Measurements from ENCODE around the gene SMIM13. TPM values are rescaled to one million over a fixed set of nuclear protein-coding genes. Genes with fewer than 3 reads are reported as not detected.

The SMIM13 gene
- total RNA-seq, 2 experiments from 2014 or later: 7.2 to 9.5 TPM

- no peak overlapping the region for H3K4me3 Mint-ChIP-seq
- H3K9me3 Mint-ChIP-seq: no peaks in the 10 kb centered on the region
- H3K27me3 Mint-ChIP-seq: no peaks in the 10 kb centered on the region
- intact Hi-C loops (cut with micrococcal nuclease): no loop called here
- H3K36me3 Mint-ChIP-seq: peaks cover 12% of the 10 kb centered on the region
- DNase-seq: no peak
- ChIA-PET POLR2A (no interaction called here), CTCF (interaction anchor here (1.0 kb wide), 1 partner anchor 15 kb away, joined by 3 read pairs; no protein-coding TSS in a partner anchor)
- peaks cover 18% of the 10 kb centered on the region for H3K4me1 Mint-ChIP-seq (ENCODE audit: low read depth)
- H3K27ac Mint-ChIP-seq: no peak overlapping the region
Measured at GRCh38 chr6:11128608-11129007, 35.0 kb downstream of the SMIM13 start.

- Mint-ChIP-seq H3K27me3 (no peaks in the 10 kb centered on the region), H3K4me3 (no peak overlapping the region), H3K9me3 (no peaks in the 10 kb centered on the region), H3K4me1 (ENCODE audit: low read depth) (peaks cover 10% of the 10 kb centered on the region), H3K27ac (no peak overlapping the region), H3K36me3 (peaks cover 17% of the 10 kb centered on the region)
- POLR2A ChIA-PET: no interaction called here
- CTCF ChIA-PET: interaction anchor here (1.2 kb wide), 1 partner anchor 366 kb away, joined by 4 read pairs; no protein-coding TSS in a partner anchor
- no peak for DNase-seq
- intact Hi-C loops (cut with micrococcal nuclease): no loop called here
Measured at GRCh38 chr6:11129908-11130565, 36.4 kb downstream of the SMIM13 start.

GRCh38 chr6:11130605-11131004 lies 37.0 kb downstream of the SMIM13 start:
- Mint-ChIP-seq H3K27me3 (no peaks in the 10 kb centered on the region), H3K9me3 (no peaks in the 10 kb centered on the region), H3K4me1 (ENCODE audit: low read depth) (peaks cover 10% of the 10 kb centered on the region), H3K4me3 (no peak overlapping the region), H3K27ac (no peak overlapping the region), H3K36me3 (peaks cover 18% of the 10 kb centered on the region)
- ChIA-PET POLR2A (no interaction called here), CTCF (no interaction called here)
- intact Hi-C loops (cut with micrococcal nuclease): no loop called here
- no peak for DNase-seq

GRCh38 chr6:11132194-11132888 lies 38.7 kb downstream of the SMIM13 start:
- Mint-ChIP-seq H3K27me3 (no peaks in the 10 kb centered on the region), H3K4me3 (no peak overlapping the region), H3K9me3 (no peaks in the 10 kb centered on the region), H3K4me1 (ENCODE audit: low read depth) (peaks cover 10% of the 10 kb centered on the region), H3K27ac (no peak overlapping the region), H3K36me3 (peaks cover 10% of the 10 kb centered on the region)
- intact Hi-C loops (cut with micrococcal nuclease): no loop called here
- CTCF ChIA-PET: no interaction called here
- no peak for DNase-seq
- POLR2A ChIA-PET: no interaction called here

- DNase-seq: no peak
- POLR2A ChIA-PET: no interaction called here
- Mint-ChIP-seq H3K27me3 (no peaks in the 10 kb centered on the region), H3K4me3 (no peak overlapping the region), H3K4me1 (ENCODE audit: low read depth) (peaks cover 10% of the 10 kb centered on the region), H3K27ac (no peak overlapping the region), H3K9me3 (no peaks in the 10 kb centered on the region), H3K36me3 (peaks cover 8% of the 10 kb centered on the region)
- intact Hi-C loops (cut with micrococcal nuclease): no loop called here
- CTCF ChIA-PET: no interaction called here
Measured at GRCh38 chr6:11133281-11133680, 39.6 kb downstream of the SMIM13 start.

GRCh38 chr6:11136809-11137208 lies 43.2 kb downstream of the SMIM13 start:
- Mint-ChIP-seq H3K36me3 (peaks cover 8% of the 10 kb centered on the region), H3K4me3 (no peak overlapping the region), H3K27me3 (no peaks in the 10 kb centered on the region), H3K9me3 (no peaks in the 10 kb centered on the region), H3K27ac (no peak overlapping the region), H3K4me1 (ENCODE audit: low read depth) (peaks cover 14% of the 10 kb centered on the region)
- no peak for DNase-seq
- CTCF ChIA-PET: interaction anchor here (3.4 kb wide), 1 partner anchor 359 kb away, joined by 17 read pairs; no protein-coding TSS in a partner anchor
- POLR2A ChIA-PET: no interaction called here
- intact Hi-C loops (cut with micrococcal nuclease): no loop called here

GRCh38 chr6:11139051-11139960 lies 45.7 kb downstream of the SMIM13 start:
- Mint-ChIP-seq H3K36me3 (peaks cover 8% of the 10 kb centered on the region), H3K27ac (no peak overlapping the region), H3K4me3 (no peak overlapping the region), H3K27me3 (no peaks in the 10 kb centered on the region), H3K4me1 (ENCODE audit: low read depth) (peaks cover 14% of the 10 kb centered on the region), H3K9me3 (no peaks in the 10 kb centered on the region)
- POLR2A ChIA-PET: no interaction called here
- DNase-seq: no peak
- CTCF ChIA-PET: interaction anchor here (1.0 kb wide), 1 partner anchor 357 kb away, joined by 3 read pairs; no protein-coding TSS in a partner anchor
- intact Hi-C loops (cut with micrococcal nuclease): no loop called here

- intact Hi-C loops (cut with micrococcal nuclease): loop anchor here (5.0 kb wide), 1 partner anchor 188 kb away; no protein-coding TSS in a partner anchor
- Mint-ChIP-seq H3K4me1 (ENCODE audit: low read depth) (peaks cover 16% of the 10 kb centered on the region), H3K9me3 (no peaks in the 10 kb centered on the region), H3K27ac (no peak overlapping the region), H3K36me3 (peaks cover 4% of the 10 kb centered on the region), H3K4me3 (no peak overlapping the region), H3K27me3 (no peaks in the 10 kb centered on the region)
- DNase-seq: no peak
- CTCF ChIA-PET: no interaction called here
- POLR2A ChIA-PET: no interaction called here
Measured at GRCh38 chr6:11140056-11140455, 46.4 kb downstream of the SMIM13 start.

GRCh38 chr6:11141295-11141694 lies 47.7 kb downstream of the SMIM13 start:
- no peaks in the 10 kb centered on the region for H3K36me3 Mint-ChIP-seq
- H3K9me3 Mint-ChIP-seq: no peaks in the 10 kb centered on the region
- peaks cover 16% of the 10 kb centered on the region for H3K4me1 Mint-ChIP-seq (ENCODE audit: low read depth)
- ChIA-PET CTCF (interaction anchor here (0.6 kb wide), 1 partner anchor 355 kb away, joined by 3 read pairs; no protein-coding TSS in a partner anchor), POLR2A (no interaction called here)
- H3K27ac Mint-ChIP-seq: no peak overlapping the region
- H3K4me3 Mint-ChIP-seq: no peak overlapping the region
- no peak for DNase-seq
- intact Hi-C loops (cut with micrococcal nuclease): loop anchor here (5.0 kb wide), 1 partner anchor 189 kb away; no protein-coding TSS in a partner anchor
- H3K27me3 Mint-ChIP-seq: no peaks in the 10 kb centered on the region

GRCh38 chr6:11142296-11143027 lies 48.8 kb downstream of the SMIM13 start:
- Mint-ChIP-seq H3K4me3 (no peak overlapping the region), H3K36me3 (no peaks in the 10 kb centered on the region), H3K4me1 (ENCODE audit: low read depth) (peaks cover 16% of the 10 kb centered on the region), H3K27ac (no peak overlapping the region), H3K9me3 (no peaks in the 10 kb centered on the region), H3K27me3 (no peaks in the 10 kb centered on the region)
- ChIA-PET CTCF (interaction anchor here (0.9 to 3.6 kb wide), 4 partner anchors 14 to 358 kb away, joined by 3 to 131 read pairs (median 12); no protein-coding TSS in a partner anchor), POLR2A (no interaction called here)
- intact Hi-C loops (cut with micrococcal nuclease): loop anchor here (5.0 kb wide), 1 partner anchor 190 kb away; no protein-coding TSS in a partner anchor
- no peak for DNase-seq
